ENCODE data around the gene METTL16.

Gene METTL16

GRCh38 chr17:2400877-2401425 is 110.7 kb downstream of the METTL16 start, which contains the start of gene MNT:
Gene MNT, minus strand, starts transcription at chr17:2401060. Its CDS starts 348 bp downstream, at chr17:2400712.
- Mint-ChIP-seq H3K4me1 (peaks cover 49% of the 10 kb centered on the region), H3K9me3 (no peaks in the 10 kb centered on the region), H3K27me3 (no peaks in the 10 kb centered on the region), H3K27ac (ENCODE audit: low read depth) (peak within 1 kb of the TSS; percentile 97), H3K4me3 (peak within 1 kb of the TSS; percentile 99), H3K36me3 (ENCODE audit: insufficient read depth) (peaks cover 32% of the 10 kb centered on the region)
- peak; percentile 83 to 94 for DNase-seq (ENCODE audit: low spot score in 2 of 2)
- ATAC-seq (replicated peaks; ENCODE audit: extremely low read depth, poor library complexity, severe bottlenecking): peak; percentile 50

DNA sequence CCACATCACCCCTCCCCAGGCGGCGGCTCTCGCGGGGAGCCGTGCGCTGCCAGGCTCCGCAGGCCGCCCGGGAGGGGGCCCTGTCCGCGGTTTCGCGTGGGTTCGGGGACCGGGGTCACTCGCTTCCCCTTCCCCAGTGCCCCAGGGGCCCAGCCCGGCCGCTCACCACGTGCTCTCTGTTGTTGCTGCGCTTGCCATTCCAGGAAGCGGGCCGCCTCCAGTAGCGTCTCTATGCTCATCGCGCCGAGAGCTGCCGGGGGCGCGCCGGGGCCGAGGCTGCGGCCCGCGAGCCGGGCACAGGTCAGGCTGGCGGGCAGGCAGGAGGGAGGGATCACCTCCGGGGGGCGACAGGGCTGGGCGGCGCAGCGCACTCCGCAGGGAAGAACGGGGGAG is 111.2 kb downstream of the METTL16 start:
- no peak for ATAC-seq (replicated peaks; ENCODE audit: extremely low read depth, poor library complexity, severe bottlenecking)
- Mint-ChIP-seq H3K36me3 (ENCODE audit: insufficient read depth) (peaks cover 32% of the 10 kb centered on the region), H3K27me3 (no peaks in the 10 kb centered on the region), H3K4me1 (peaks cover 51% of the 10 kb centered on the region), H3K27ac (ENCODE audit: low read depth) (peak overlapping the region; percentile 97), H3K9me3 (no peaks in the 10 kb centered on the region), H3K4me3 (peak overlapping the region; percentile 99)
- peak in 1 of 2 donors; percentile 43 for DNase-seq (ENCODE audit: low spot score in 2 of 2)

DNA sequence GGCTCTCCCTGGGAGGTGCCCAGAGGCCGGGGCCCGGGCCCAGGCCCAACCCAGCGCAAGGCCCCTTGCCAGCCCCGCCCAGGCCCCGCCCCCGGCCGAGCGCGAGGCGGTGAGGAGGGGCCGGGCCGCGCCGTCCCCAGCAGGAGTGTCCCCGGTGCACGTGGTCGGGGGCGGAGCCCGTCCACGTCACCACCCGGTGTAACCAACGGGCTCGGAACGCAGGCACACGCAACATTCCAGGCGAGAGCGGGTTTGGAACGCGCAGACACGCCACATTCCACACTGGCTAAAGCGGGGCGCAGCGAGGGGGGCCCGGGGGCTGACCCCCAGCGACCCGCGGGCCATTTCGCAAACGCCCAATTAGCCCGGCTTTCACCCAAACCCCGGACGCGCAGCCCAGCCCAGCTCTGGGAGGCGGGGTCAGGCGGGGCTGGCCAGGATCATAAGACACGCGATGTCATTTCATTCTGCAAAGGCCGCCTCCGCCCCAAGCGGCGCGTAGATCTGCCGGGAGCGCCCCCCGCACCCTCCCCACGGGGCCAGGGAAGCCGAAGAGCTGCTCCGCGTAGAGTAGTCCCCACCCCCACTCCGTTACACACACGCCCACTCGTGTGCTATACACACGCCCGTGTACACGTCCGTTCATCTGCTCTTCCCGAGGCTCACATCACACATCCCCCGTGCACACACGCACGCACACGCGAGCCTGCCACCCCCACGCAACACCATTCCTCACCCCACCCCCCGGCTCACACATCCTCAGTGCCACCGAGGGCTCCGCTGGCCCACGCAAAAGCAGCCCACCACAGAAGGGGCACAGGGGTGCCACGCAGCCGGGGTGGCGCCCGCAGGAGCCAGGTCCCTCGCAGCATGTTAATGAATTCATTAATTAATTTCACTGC is 111.9 kb downstream of the METTL16 start:
- Mint-ChIP-seq H3K27me3 (no peaks in the 10 kb centered on the region), H3K27ac (ENCODE audit: low read depth) (peak overlapping the region; percentile 97), H3K4me1 (peaks cover 51% of the 10 kb centered on the region), H3K36me3 (ENCODE audit: insufficient read depth) (peaks cover 34% of the 10 kb centered on the region), H3K9me3 (no peaks in the 10 kb centered on the region), H3K4me3 (peak overlapping the region; percentile 99)
- DNase-seq (ENCODE audit: low spot score in 2 of 2) (peak; percentile 84 to 85), ATAC-seq (replicated peaks; ENCODE audit: extremely low read depth, poor library complexity, severe bottlenecking) (peak; percentile 45)

DNA sequence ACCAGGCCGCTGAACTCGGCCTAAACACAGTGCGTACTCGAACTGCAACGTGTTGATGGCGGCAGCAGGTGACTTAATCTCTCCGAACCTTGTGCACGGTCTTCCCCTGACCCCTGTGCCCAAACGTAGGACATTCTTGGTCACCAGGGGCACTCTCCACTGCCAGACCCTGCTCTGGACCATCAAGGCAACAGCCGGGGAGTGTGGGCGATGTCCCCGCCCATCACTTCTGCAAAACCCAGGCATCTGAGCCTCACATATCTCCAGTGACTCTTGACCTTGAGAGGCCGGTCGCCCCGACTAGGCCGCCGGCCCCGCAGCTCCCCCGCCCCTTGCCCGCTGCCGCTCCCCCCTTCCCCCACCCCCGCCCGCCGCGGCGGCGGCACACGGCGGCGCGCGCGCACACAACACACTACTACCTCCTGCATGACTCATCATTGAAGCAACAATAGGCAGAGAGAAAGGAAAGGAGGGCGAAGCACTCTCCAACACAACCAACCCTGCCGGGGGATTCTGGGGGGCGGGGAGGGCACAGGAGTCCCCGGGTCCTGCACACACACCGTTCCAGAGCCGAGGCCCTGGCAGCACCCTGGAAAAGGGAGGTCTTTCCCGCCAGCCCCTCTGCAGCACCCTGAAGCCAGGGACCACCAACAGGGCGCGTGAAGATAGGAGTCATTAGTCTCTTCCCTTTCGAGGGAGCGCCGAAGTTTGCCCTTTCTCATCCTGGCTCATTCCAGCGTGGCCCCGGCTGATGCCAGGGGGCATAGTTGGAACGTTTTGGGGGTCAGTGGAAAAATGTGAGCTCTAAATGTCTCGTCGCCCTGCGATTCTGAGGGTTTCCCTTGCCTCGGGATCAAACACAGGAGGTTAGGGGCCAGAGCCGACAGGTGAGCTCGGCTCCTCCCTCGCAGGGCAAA is 112.8 kb downstream of the METTL16 start:
- H3K9me3 Mint-ChIP-seq: no peaks in the 10 kb centered on the region
- ATAC-seq (replicated peaks; ENCODE audit: extremely low read depth, poor library complexity, severe bottlenecking) (no peak), DNase-seq (ENCODE audit: low spot score in 2 of 2) (peak in 1 of 2 donors; percentile 37)
- peak overlapping the region; percentile 97 for H3K27ac Mint-ChIP-seq (ENCODE audit: low read depth)
- H3K27me3 Mint-ChIP-seq: no peaks in the 10 kb centered on the region
- peak overlapping the region; percentile 99 for H3K4me3 Mint-ChIP-seq
- H3K4me1 Mint-ChIP-seq: peaks cover 56% of the 10 kb centered on the region
- H3K36me3 Mint-ChIP-seq (ENCODE audit: insufficient read depth): peaks cover 35% of the 10 kb centered on the region

DNA sequence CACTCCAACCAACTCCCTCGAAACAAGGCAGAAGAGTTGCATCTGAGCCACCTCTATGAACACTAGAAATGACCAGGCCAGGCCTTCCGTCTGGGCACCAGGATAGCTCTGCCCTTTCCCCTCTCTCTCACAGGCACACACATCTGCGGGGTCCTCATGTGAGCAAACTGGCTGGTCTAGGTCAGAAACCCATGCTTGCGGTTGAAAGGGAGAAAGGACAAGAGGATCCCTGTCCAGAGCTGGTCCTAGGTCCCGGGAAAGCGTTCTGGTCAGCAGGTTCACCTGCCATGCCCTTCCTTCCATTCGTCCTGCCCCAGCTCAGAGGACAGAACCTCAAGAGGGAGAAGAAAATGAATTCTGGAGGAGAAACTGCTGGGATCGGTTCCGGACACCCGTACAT is 113.5 kb downstream of the METTL16 start:
- ATAC-seq (replicated peaks; ENCODE audit: extremely low read depth, poor library complexity, severe bottlenecking) (no peak), DNase-seq (ENCODE audit: low spot score in 2 of 2) (no peak)
- Mint-ChIP-seq H3K4me3 (peak overlapping the region; percentile 99), H3K36me3 (ENCODE audit: insufficient read depth) (peaks cover 41% of the 10 kb centered on the region), H3K27ac (ENCODE audit: low read depth) (peak overlapping the region; percentile 13), H3K27me3 (no peaks in the 10 kb centered on the region), H3K9me3 (no peaks in the 10 kb centered on the region), H3K4me1 (peaks cover 56% of the 10 kb centered on the region)

DNA sequence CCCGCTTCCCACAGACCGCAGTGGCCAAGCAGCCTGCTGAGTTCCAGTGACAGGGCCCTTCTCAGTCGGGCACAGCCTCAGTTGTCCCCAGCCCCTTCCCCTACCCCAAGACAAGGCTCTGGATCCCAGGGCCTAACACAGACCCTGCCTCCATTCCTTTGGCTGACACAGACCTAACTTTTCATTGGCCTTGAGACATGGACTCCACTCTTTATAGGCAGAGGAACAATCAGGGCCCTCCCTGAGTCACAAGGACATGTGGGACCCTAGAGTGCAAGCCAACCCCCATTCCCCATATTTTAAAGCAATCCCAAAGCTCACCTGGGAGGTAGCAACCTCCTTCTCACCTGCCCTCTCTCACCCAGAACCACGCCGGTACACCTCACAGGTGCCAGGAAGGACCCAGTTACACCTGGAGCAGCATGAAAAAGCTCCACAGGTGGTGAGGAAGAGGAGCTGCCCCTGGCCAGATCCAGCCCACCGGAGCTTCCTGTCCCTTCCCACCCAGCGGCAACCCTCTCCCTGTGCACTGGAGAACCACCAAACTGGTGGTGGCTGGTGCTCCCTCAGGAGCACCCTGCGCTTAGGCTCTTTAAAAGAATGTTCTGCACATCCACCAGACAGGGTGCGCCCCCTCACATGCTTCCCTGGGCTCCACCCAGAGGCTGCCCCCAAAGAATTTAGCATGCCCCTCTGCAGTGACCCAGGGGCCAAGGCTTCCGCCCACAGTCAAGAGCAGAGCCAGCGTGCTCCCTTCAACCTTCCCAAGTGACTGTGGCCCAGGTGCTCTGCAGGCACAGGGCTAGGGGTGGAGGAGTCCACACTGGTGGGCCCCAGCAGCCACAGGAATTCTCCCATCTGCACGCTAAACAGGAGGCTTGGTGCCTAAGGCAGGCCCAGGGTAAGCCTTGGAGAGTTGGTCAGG is 114.2 kb downstream of the METTL16 start:
- ATAC-seq (replicated peaks; ENCODE audit: extremely low read depth, poor library complexity, severe bottlenecking) (no peak), DNase-seq (ENCODE audit: low spot score in 2 of 2) (no peak)
- Mint-ChIP-seq H3K4me1 (peaks cover 54% of the 10 kb centered on the region), H3K27me3 (no peaks in the 10 kb centered on the region), H3K9me3 (no peaks in the 10 kb centered on the region), H3K4me3 (peak overlapping the region; percentile 99), H3K36me3 (ENCODE audit: insufficient read depth) (peaks cover 43% of the 10 kb centered on the region), H3K27ac (ENCODE audit: low read depth) (peak overlapping the region; percentile 13)

DNA sequence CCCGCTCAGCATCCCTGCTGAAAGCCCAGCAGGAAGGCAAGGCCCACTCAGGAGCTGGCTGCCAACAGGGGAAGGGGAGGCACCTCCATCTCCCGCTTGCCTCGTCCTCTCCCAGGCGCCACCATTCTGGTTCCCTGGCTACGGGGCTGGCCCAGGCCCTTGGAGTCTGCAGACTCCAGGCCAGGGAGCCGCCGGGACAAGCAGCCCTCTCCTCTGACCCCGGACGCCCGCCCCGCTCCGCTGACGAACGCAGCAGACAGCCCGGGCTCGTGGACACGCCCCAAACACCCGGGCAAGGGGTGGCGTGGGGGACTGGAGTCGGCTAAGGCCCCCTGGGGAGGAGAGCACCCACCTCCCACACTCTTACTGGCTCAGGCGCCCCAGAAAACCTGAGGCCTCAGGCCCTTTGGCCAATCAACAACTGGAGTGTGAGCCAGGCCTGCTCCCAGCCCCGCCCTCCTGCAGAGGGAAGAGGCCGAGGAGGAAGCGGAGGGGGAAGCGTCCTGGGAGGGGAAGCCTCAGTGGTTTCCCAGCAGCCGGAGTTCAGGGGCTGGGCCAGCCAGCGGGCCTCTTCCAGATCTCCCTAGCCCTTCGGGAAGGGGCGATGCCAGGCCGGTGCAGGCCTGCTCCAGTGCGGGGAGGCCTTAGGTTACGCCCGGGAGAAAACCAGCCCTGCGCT is 115.0 kb downstream of the METTL16 start:
- Mint-ChIP-seq H3K36me3 (ENCODE audit: insufficient read depth) (peaks cover 46% of the 10 kb centered on the region), H3K27me3 (no peaks in the 10 kb centered on the region), H3K4me1 (peaks cover 54% of the 10 kb centered on the region), H3K4me3 (peak overlapping the region; percentile 18), H3K27ac (ENCODE audit: low read depth) (no peak overlapping the region), H3K9me3 (no peaks in the 10 kb centered on the region)
- DNase-seq (ENCODE audit: low spot score in 2 of 2): no peak
- ATAC-seq (replicated peaks; ENCODE audit: extremely low read depth, poor library complexity, severe bottlenecking): no peak

GRCh38 chr17:2396192-2396567 is 115.5 kb downstream of the METTL16 start:
- Mint-ChIP-seq H3K27ac (ENCODE audit: low read depth) (no peak overlapping the region), H3K4me1 (peaks cover 55% of the 10 kb centered on the region), H3K9me3 (no peaks in the 10 kb centered on the region), H3K36me3 (ENCODE audit: insufficient read depth) (peaks cover 41% of the 10 kb centered on the region), H3K27me3 (no peaks in the 10 kb centered on the region), H3K4me3 (peak overlapping the region; percentile 18)
- no peak for DNase-seq (ENCODE audit: low spot score in 2 of 2)
- no peak for ATAC-seq (replicated peaks; ENCODE audit: extremely low read depth, poor library complexity, severe bottlenecking)

DNA sequence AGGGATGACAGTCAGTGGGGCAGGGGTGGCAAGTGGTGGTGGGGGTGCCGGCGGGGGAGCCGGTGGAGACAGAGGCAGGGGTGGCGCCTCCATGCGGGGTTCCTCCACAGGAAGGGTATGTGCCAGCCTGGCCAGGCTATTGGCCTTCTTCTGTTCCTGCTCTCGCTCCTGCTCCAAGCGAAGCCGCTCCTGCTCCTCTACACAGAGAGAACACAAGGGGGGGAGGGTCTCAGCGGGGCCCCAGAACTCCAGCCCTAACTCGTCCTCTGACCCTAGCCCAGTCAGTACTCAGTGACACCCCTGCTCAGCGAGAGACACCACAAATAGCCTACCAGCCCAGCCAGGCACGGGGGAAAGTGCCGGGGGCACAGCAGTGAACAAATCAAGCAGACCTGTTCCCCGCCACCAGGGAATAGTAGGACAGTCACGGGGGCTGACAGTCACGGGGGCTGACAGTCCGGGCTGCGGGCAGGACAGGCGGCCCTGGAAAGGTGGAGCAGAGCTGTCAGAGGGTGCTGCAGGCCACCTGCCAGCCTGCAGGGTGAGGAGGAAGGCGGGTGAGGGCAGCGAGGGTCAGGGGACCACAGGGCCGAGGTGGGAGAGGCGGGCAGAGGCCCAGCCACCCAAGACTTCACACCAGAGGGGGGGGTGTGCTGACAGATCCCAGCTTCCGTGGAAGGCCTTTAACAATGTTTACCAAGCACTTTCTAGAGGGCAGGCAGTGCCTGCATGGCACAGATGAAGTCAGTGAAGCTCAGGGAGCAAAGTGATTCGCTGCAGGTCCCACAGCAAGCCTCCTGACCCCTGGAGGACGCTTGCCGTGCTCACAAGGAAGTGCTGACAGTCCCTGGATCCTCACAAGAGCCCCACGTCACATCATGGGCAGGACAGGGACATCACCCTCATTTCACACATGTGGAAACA is 116.2 kb downstream of the METTL16 start:
- DNase-seq (ENCODE audit: low spot score in 2 of 2): no peak
- no peak for ATAC-seq (replicated peaks; ENCODE audit: extremely low read depth, poor library complexity, severe bottlenecking)
- Mint-ChIP-seq H3K36me3 (ENCODE audit: insufficient read depth) (peaks cover 36% of the 10 kb centered on the region), H3K27ac (ENCODE audit: low read depth) (peak overlapping the region; percentile 89), H3K4me1 (peaks cover 55% of the 10 kb centered on the region), H3K4me3 (peak overlapping the region; percentile 88), H3K27me3 (no peaks in the 10 kb centered on the region), H3K9me3 (no peaks in the 10 kb centered on the region)

DNA sequence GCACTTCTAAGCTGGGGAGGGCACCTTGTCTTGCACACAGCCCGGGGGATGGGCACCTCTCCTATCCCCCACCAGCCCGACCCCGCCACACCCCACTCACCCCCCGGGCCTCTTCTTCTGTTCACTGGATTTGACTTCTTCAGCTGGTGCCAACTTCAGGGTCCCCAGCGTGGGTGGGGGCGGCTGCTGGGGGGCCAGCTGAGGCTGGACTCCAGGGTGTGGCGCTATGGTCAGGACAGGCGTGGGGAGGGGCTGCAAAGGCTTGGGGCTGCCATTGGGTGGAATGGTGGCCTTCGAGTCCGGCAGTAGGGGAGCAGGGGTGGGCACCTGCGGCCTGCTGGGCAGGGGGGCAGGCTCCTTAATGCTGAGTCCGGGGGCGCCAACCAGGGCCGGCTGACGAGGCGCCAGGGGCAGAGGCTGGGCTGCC is 116.9 kb downstream of the METTL16 start:
- Mint-ChIP-seq H3K27ac (ENCODE audit: low read depth) (peak overlapping the region; percentile 89), H3K4me3 (peak overlapping the region; percentile 88), H3K36me3 (ENCODE audit: insufficient read depth) (peaks cover 33% of the 10 kb centered on the region), H3K9me3 (no peaks in the 10 kb centered on the region), H3K4me1 (peaks cover 54% of the 10 kb centered on the region), H3K27me3 (no peaks in the 10 kb centered on the region)
- ATAC-seq (replicated peaks; ENCODE audit: extremely low read depth, poor library complexity, severe bottlenecking) (no peak), DNase-seq (ENCODE audit: low spot score in 2 of 2) (no peak)
